NCI-H345 treated with DMSO at 0.1 percent for 48 hours (cell line): Measurements from ENCODE around the gene ADAMTS18.

Experiments used
- DNase-seq: peaks from one replicate; lab custom pipeline; 2025; ENCODE audit not compliant: unreplicated experiment; lab: John Stamatoyannopoulos, UW

ADAMTS18 gene

DNA sequence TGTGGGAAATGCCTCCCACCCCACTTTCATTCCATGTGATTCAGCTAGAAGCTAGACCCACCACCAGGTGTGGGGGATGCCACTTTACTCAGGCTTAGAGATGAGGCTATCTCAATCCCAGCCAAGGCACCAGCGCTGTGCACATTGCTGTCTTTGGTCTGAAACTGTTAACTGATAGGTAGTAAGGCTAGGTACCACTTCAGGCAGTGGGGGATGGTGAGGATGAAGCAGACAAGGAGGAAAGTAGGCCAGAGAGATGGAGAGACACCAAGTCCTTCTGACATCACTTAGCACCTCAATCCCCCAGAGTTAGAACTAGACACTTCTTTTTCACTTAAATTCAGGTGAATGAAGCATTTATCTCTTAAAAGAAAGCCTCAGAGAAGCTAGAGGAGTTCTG is 35.8 kb downstream of the ADAMTS18 start:
- no peak for DNase-seq

- no peak for DNase-seq
Measured at GRCh38 chr16:77398495-77398894, 36.3 kb downstream of the ADAMTS18 start.

DNA sequence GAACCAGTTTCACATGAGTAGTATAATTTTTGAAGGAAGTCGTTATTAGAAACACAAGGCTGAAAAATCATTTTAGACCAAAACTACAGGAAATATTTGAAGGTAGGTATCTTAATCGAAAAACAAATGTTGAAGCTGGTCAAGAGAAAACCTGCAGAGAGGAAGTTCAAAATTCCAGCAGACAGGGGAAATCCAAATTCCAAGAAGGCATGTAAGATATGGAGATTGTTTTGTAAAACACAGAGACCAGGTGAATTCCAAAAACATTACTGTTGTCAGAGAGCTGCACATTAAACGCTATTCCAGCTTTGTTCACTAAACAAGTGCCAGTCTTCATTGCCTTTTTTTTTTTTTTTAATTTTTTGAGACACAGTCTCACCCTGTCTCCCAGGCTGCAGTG is 38.4 kb downstream of the ADAMTS18 start:
- DNase-seq: no peak

GRCh38 chr16:77394699-77395098 is 40.1 kb downstream of the ADAMTS18 start:
- DNase-seq: no peak

GRCh38 chr16:77393955-77394354 is 40.9 kb downstream of the ADAMTS18 start:
- peak; percentile 12 for DNase-seq

GRCh38 chr16:77387815-77388209 is 47.0 kb downstream of the ADAMTS18 start:
- no peak for DNase-seq

GRCh38 chr16:77386831-77387814 is 47.7 kb downstream of the ADAMTS18 start:
- DNase-seq: no peak

GRCh38 chr16:77385481-77385880 is 49.4 kb downstream of the ADAMTS18 start:
- DNase-seq: no peak

GRCh38 chr16:77383606-77384187 is 51.1 kb downstream of the ADAMTS18 start:
- DNase-seq: no peak

DNA sequence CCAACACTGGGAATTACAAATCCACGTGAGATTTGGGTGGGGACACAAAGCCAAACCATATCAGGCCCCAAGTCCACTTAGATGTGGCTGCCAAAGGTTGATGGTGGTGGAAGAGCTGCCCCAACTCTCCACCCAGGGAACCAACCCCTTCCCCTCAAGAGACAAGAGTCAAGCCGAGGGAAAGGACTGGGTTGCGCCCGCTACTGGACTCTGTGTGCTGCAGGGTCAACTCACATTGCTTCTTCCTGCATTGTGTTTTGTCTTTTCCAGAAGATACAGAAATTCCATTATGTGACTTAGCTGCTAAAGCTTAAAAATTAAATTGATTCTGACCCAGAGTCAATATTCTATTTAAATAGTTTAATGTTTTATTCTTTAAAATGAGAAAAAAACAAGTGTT is 58.5 kb downstream of the ADAMTS18 start:
- DNase-seq: no peak

DNA sequence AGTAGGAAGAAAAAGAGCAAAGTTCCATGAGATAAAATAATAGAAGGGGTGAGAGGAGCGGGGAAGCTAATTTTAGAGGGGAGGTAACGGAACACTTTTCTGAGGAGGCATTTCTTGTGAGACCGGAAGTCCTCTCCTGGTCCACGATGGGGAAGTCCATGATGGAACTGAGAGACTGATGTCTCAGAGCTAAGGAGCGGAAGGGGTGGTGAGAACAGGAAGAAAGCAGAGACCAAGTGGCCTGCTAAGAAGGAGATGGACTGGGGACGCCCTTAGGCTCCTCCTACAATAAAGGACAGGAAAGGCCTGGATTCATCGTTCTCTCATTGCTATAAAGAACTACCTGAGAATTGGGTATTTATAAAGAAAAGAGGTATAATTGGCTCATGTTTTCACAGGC is 59.4 kb downstream of the ADAMTS18 start:
- no peak for DNase-seq

DNA sequence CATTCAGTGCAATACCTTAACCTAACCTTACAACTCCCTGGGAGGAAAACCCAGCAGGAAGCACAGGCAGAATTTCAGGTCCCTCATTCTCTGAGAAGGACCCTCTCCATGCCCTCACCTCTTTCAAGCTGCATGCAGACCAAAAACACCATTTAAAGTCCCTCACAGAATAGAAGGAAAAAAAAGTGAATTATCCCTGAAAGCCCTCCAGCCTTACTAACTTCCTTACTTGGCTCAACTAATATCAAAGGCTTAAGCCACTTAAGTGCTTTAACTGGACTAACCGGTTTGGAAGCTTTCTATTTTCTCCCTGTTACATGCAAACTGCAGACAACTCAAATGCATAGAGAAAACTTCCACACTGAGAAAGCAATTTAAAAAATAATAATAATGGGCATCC is 60.5 kb downstream of the ADAMTS18 start:
- DNase-seq: peak; percentile 45

- peak; percentile 3 for DNase-seq
Measured at GRCh38 chr16:77373726-77374125, 61.1 kb downstream of the ADAMTS18 start.

GRCh38 chr16:77364770-77365169 is 70.1 kb downstream of the ADAMTS18 start:
- no peak for DNase-seq

- DNase-seq: peak; percentile 27
Measured at GRCh38 chr16:77359065-77359502, 75.8 kb downstream of the ADAMTS18 start.

GRCh38 chr16:77353587-77354263 is 81.1 kb downstream of the ADAMTS18 start:
- no peak for DNase-seq

- no peak for DNase-seq
Measured at GRCh38 chr16:77344341-77344740, 90.5 kb downstream of the ADAMTS18 start.

DNA sequence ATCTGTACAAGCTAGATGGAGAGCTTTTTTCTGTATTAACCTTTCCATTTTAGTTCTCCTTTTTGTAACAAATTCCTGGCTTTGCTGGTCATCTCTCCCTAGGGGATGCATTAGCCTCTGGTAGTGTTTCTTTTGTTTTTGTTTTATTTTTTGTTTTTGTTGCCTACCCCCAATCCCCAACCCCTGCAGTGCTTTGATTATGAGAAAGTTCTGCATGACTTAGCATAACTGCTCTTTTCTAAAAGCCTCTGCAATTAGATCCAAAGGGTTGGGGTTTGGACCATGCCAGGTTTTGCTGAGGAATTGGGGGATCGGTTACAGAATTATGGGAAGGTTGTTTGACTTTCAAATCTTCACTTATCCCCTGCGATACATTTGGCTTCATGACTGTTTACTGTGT is 98.2 kb downstream of the ADAMTS18 start:
- peak; percentile 38 for DNase-seq

DNA sequence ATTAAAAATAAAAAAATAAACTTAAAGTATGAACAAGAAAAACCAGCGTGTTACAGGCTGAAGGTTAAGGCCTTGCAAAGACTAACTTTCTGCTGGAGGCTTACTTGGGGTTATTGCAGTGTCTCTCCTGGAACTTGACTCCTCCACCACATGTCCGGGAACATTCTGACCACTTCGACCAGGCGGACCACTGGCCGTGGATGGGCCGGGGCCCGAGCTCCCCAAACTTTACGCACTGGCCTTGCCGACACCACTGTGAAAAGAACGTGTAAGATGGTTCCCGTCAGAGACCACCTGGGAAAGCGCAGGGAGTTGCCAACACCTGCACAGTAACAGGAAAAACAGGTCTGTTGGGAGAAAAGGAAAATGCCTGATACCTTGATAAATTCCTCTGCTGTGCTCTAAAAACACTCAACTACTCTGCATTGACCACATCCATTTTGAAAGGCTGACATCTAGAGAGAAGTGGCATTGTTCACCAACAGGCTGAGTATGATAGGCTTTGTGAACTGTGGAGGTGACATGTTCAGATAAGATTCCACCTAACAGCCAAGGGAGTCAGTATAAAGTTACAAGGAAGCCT is 99.1 kb downstream of the ADAMTS18 start:
- DNase-seq: no peak

GRCh38 chr16:77332792-77333191 is 102.0 kb downstream of the ADAMTS18 start:
- DNase-seq: no peak

DNA sequence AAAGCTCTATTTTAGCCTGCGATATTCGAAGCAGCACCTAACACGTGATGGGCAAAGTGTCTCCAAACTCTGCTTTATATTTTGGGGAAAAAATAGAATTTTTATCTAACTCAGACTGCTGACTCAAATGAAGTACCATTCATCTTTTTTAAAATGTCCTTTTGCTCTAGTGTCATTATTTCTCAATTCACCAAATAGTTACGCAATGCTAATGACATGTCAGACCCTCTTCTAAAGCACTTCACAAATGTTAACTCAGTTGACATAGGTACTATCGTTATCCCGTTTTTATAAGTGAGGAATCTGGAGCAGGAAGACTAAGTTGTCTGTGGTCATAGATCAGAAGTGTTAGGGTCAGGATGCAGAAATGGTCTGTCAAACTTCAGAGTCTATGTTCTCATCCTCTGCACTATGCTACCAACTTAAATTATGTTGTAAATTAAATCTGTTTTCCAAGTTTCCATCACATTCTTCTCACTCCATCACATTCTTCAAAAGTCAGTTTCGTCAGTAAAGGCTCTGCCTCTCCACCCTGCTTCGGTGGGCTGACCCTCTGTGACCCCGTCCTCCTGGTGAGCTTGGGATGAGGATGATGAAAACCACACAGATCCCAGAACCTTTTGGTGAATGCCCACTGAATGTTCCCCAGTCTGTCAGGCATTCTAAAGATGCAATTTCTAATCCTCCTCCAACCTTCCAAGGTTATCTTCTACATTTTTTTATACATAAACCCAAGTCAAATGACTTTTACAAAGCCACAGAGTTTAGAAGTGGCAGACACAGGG is 102.8 kb downstream of the ADAMTS18 start:
- DNase-seq: no peak
